Calu3 (cell line): Measurements from ENCODE around the gene AIF1L. TPM values are rescaled to one million over a fixed set of nuclear protein-coding genes. Genes with fewer than 3 reads are reported as not detected.

Experiments
- BruUV-seq: library from RNA; stranded (reverse); fragments of 400-500 nt; replicated peaks from 2 replicates; lab custom pipeline; 2021; lab: Mats Ljungman, UMichigan
- CTCF ChIA-PET: fragments of 300-600 bp; sonication (Branson Sonifier 250); formaldehyde crosslinking; loops from one replicate; lab custom pipeline; 2022; ENCODE audit warnings: antibody characterized with exemption; lab: Charles Lee
- DNase-seq: peaks from one replicate; pipeline ENCODE4 v3.0.0; 2022
- H3K27ac Mint-ChIP-seq: one replicate; pipeline ENCODE4 v1.8.0; 2022; ENCODE audit warnings: mixed read lengths; ENCODE audit not compliant: unreplicated experiment
- H3K27me3 Mint-ChIP-seq: one replicate; pipeline ENCODE4 v1.8.0; 2022; ENCODE audit warnings: mixed read lengths; ENCODE audit not compliant: unreplicated experiment
- H3K36me3 Mint-ChIP-seq: one replicate; pipeline ENCODE4 v1.8.0; 2022; ENCODE audit warnings: mild to moderate bottlenecking, moderate library complexity, mixed read lengths; ENCODE audit not compliant: insufficient read depth, unreplicated experiment
- H3K4me1 Mint-ChIP-seq: one replicate; pipeline ENCODE4 v1.8.0; 2022; ENCODE audit warnings: mild to moderate bottlenecking, low read depth, mixed read lengths; ENCODE audit not compliant: unreplicated experiment
- H3K4me3 Mint-ChIP-seq: one replicate; pipeline ENCODE4 v1.8.0; 2022; ENCODE audit warnings: mild to moderate bottlenecking, low read depth, moderate library complexity, mixed read lengths; ENCODE audit not compliant: unreplicated experiment
- H3K9me3 Mint-ChIP-seq: one replicate; pipeline ENCODE4 v1.8.0; 2022; ENCODE audit warnings: low read depth, mixed read lengths; ENCODE audit not compliant: unreplicated experiment
- intact Hi-C: fragments of 100-400 bp; cut with micrococcal nuclease; formaldehyde crosslinking; loops from one replicate; pipeline ENCODE4 v1.10.0; 2022; ENCODE audit not compliant: unreplicated experiment
- total RNA-seq: library from RNA; stranded (reverse); gene quantifications from 2 replicates; pipeline ENCODE4 v1.2.3, GENCODE V29; 2022
- TF ChIP-seq, protein P1 (sequence below): fragments of 200-600 bp; IDR thresholded peaks from one replicate; pipeline ENCODE4 v1.8.0; 2022; ENCODE audit warnings: antibody characterized with exemption; ENCODE audit not compliant: unreplicated experiment

The AIF1L gene
- total RNA-seq, 1 experiment from 2014 or later: 27.2 TPM

DNA sequence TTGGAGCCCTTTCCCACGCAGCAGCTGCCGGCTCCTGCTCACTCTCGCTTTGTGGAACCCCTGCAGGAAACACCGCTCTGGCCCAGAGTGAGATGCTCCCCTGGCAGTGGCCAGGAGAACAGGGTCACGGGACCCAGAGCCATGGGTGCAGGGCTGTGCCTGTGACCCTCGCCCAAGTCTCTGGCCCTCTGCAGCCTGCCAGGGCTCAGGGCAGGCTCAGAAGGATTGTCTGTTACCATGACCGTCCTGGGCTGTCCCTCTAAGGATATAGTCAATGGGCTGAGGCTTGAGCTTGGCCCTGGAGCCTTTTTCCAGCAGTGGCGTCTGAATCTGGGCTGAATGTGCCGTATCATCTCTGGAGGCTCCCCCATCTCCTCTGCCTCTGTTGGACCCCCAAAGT is 28.7 kb upstream of the AIF1L start:
- CTCF ChIA-PET: interaction anchor here (0.6 kb wide), 1 partner anchor 1434 kb away, joined by 3 read pairs; no protein-coding TSS in a partner anchor
- BruUV-seq: no TSS peak
- H3K27ac Mint-ChIP-seq: no peak overlapping the region
- intact Hi-C loops: no loop called here
- H3K4me1 Mint-ChIP-seq: no peaks in the 10 kb centered on the region
- DNase-seq: no peak
- peaks cover 53% of the 10 kb centered on the region for H3K27me3 Mint-ChIP-seq
- TF ChIP-seq, protein P1, sequence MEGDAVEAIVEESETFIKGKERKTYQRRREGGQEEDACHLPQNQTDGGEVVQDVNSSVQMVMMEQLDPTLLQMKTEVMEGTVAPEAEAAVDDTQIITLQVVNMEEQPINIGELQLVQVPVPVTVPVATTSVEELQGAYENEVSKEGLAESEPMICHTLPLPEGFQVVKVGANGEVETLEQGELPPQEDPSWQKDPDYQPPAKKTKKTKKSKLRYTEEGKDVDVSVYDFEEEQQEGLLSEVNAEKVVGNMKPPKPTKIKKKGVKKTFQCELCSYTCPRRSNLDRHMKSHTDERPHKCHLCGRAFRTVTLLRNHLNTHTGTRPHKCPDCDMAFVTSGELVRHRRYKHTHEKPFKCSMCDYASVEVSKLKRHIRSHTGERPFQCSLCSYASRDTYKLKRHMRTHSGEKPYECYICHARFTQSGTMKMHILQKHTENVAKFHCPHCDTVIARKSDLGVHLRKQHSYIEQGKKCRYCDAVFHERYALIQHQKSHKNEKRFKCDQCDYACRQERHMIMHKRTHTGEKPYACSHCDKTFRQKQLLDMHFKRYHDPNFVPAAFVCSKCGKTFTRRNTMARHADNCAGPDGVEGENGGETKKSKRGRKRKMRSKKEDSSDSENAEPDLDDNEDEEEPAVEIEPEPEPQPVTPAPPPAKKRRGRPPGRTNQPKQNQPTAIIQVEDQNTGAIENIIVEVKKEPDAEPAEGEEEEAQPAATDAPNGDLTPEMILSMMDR: no peak
- H3K9me3 Mint-ChIP-seq: no peaks in the 10 kb centered on the region
- H3K4me3 Mint-ChIP-seq: no peak overlapping the region
- H3K36me3 Mint-ChIP-seq: no peaks in the 10 kb centered on the region

DNA sequence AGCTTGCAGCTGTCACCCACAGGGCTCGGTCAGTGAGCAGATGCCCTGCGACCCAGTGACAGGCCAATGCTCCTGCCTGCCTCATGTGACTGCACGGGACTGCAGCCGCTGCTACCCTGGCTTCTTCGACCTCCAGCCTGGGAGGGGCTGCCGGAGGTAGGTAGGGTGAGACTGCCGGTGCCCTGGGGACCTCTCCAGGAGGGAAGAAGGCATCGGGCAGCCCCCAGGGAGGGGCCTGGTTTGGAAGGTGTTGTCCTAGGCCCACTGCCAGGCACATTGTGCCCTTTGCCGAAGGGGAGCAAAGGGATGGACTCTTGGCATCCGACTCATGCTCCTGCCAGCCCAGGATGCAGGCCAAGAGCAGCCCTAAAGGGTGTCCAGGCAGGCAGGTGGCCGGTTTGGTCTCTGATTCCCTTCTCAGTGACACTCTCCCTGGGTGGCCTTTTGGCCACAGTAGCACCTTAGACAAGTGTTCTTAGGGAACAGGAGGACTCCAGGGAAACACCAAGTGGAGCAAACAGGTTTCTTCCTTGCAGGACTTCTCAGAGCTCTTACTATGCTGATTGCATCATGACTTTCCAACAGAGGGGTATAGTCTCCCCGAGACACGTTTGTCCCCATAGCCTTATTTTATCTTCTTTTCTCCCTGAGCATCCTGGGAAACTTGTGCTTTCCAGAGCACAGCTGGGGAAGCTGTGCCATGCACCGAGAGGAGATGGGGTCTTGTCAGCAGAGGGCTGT is 28.1 kb upstream of the AIF1L start:
- no peaks in the 10 kb centered on the region for H3K4me1 Mint-ChIP-seq
- H3K27ac Mint-ChIP-seq: no peak overlapping the region
- H3K9me3 Mint-ChIP-seq: no peaks in the 10 kb centered on the region
- TF ChIP-seq, protein P1: no peak
- DNase-seq: no peak
- H3K36me3 Mint-ChIP-seq: no peaks in the 10 kb centered on the region
- no peak overlapping the region for H3K4me3 Mint-ChIP-seq
- BruUV-seq: no TSS peak
- intact Hi-C loops: no loop called here
- CTCF ChIA-PET: interaction anchor here (0.6 kb wide), 1 partner anchor 1434 kb away, joined by 3 read pairs; no protein-coding TSS in a partner anchor
- H3K27me3 Mint-ChIP-seq: peaks cover 53% of the 10 kb centered on the region

DNA sequence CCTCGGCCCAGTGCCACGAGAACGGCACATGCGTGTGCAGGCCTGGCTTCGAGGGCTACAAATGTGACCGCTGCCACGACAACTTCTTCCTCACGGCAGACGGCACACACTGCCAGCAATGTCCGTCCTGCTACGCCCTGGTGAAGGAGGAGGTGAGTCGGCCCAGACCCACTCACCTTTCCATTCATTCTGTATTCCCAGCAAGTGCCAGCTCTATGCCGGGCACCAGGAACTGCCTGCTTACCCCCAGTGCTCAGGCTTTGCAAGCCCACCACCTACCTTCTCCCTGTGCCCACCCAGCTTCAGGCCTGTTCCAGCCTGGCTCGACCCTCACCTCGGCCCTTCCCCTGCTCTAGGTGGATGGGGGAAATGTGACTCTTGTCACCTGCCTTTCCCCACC is 26.6 kb upstream of the AIF1L start:
- Mint-ChIP-seq H3K4me3 (no peak overlapping the region), H3K27me3 (peaks cover 52% of the 10 kb centered on the region), H3K36me3 (no peaks in the 10 kb centered on the region), H3K27ac (no peak overlapping the region), H3K4me1 (no peaks in the 10 kb centered on the region), H3K9me3 (no peaks in the 10 kb centered on the region)
- TF ChIP-seq, protein P1: no peak
- no TSS peak for BruUV-seq
- intact Hi-C loops: no loop called here
- CTCF ChIA-PET: no interaction called here
- no peak for DNase-seq

DNA sequence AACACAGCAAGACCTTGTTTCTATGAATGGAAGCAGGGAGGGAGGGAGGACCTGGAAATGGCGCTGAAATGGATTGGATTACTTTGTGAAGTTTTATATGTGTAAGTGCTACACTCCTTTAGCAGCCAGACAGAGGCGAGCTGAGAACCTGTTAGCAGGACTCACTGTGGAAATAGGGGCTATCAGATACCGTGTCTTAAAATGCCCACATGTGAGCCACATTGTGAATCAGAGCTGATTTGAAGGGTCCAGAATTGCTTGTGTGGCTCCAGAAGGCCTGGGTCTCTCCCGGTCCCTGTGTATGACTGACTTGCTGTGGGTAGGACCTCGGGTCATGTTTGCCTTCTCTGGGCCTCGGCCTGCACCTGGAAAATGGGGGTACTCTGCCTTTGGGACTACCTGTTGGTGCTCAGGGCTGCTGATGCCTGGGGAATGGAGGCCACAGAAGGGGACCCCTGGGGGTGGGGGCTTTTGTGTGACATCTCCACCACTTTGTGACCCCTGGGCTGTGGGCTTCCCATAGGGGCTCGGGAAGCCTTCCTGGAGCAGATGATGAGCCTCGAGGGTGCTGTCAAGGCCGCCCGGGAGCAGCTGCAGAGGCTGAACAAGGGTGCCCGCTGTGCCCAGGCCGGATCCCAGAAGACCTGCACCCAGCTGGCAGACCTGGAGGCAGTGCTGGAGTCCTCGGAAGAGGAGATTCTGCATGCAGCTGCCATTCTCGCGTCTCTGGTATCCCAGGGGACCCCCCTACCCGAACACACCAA is 24.0 kb upstream of the AIF1L start:
- no peak overlapping the region for H3K4me3 Mint-ChIP-seq
- H3K27ac Mint-ChIP-seq: no peak overlapping the region
- intact Hi-C loops: no loop called here
- TF ChIP-seq, protein P1: no peak
- CTCF ChIA-PET: no interaction called here
- H3K4me1 Mint-ChIP-seq: no peaks in the 10 kb centered on the region
- no peak for DNase-seq
- no peaks in the 10 kb centered on the region for H3K36me3 Mint-ChIP-seq
- peaks cover 33% of the 10 kb centered on the region for H3K27me3 Mint-ChIP-seq
- BruUV-seq: no TSS peak
- H3K9me3 Mint-ChIP-seq: no peaks in the 10 kb centered on the region
